ENCODE data around the gene RAB7A. TPM values are rescaled to one million over a fixed set of nuclear protein-coding genes. Genes with fewer than 3 reads are reported as not detected.
A peak's percentile ranks its signal among the peaks of the same experiment; 100 is the strongest.

Gene RAB7A
- total and polyA plus RNA-seq, 12 donors: 76.7 to 446 (median 133) TPM

GRCh38 chr3:128760042-128760441, 34.1 kb downstream of the RAB7A start:
- Histone ChIP-seq H3K27me3 (no peaks in the 10 kb centered on the region), H3K4me3 (no peak overlapping the region), H3K4me1 (replicated peaks in 1 of 2) (peaks cover 12 to 34% of the 10 kb centered on the region in 2 donors), H3K9me3 (replicated peaks in 1 of 3) (no peaks in the 10 kb centered on the region), H3K36me3 (replicated peaks in 1 of 2) (no peaks in the 10 kb centered on the region), H3K27ac (peak overlapping the region in 1 of 5 donors; percentile 44)
- WGBS, 4 donors: 88 to 98% (median 96%) methylated on average over 5 of the region's 5 CpGs
- DNase-seq: no peak
- TF ChIP-seq CTCF (IDR thresholded peaks at IDR 0.05) (no peak), POLR2A (IDR thresholded peaks at IDR 0.05) (no peak)
- intact Hi-C loops (cut with DNase I): no loop called here

GRCh38 chr3:128760881-128761280, 34.9 kb downstream of the RAB7A start:
- H3K36me3 ChIP-seq (replicated peaks in 1 of 2): no peaks in the 10 kb centered on the region
- 73 to 88% (median 83%) methylated on average over 3 of the region's 3 CpGs for WGBS, 4 donors
- H3K4me3 ChIP-seq: no peak overlapping the region
- DNase-seq: no peak
- no peaks in the 10 kb centered on the region for H3K27me3 ChIP-seq
- peaks cover 12 to 34% of the 10 kb centered on the region in 2 donors for H3K4me1 ChIP-seq (replicated peaks in 1 of 2)
- intact Hi-C loops (cut with DNase I): no loop called here
- no peaks in the 10 kb centered on the region for H3K9me3 ChIP-seq (replicated peaks in 1 of 3)
- no peak overlapping the region for H3K27ac ChIP-seq
- TF ChIP-seq CTCF (IDR thresholded peaks at IDR 0.05) (no peak), POLR2A (IDR thresholded peaks at IDR 0.05) (no peak)

- Histone ChIP-seq H3K27me3 (no peaks in the 10 kb centered on the region), H3K27ac (no peak overlapping the region), H3K4me1 (replicated peaks in 1 of 2) (peaks cover 12 to 34% of the 10 kb centered on the region in 2 donors), H3K36me3 (replicated peaks in 1 of 2) (no peaks in the 10 kb centered on the region), H3K4me3 (no peak overlapping the region), H3K9me3 (replicated peaks in 1 of 3) (no peaks in the 10 kb centered on the region)
- no peak for TF ChIP-seq CTCF (IDR thresholded peaks at IDR 0.05)
- TF ChIP-seq POLR2A (IDR thresholded peaks at IDR 0.05): no peak
- DNase-seq: no peak
- intact Hi-C loops (cut with DNase I): no loop called here
Observed at GRCh38 chr3:128761392-128761791, 35.4 kb downstream of the RAB7A start.

- intact Hi-C loops (cut with DNase I): no loop called here
- peaks cover 12 to 43% of the 10 kb centered on the region in 2 donors for H3K4me1 ChIP-seq (replicated peaks in 1 of 2)
- WGBS, 4 donors: 63 to 75% (median 68%) methylated on average over 5 of the region's 5 CpGs
Observed at GRCh38 chr3:128763967-128764366, 38.0 kb downstream of the RAB7A start.

More at GRCh38 chr3:128763967-128764366, 38.0 kb downstream of the RAB7A start:
- DNase-seq: no peak
- Histone ChIP-seq H3K4me3 (no peak overlapping the region), H3K9me3 (replicated peaks in 1 of 3) (no peaks in the 10 kb centered on the region), H3K27me3 (no peaks in the 10 kb centered on the region), H3K36me3 (replicated peaks in 1 of 2) (no peaks in the 10 kb centered on the region), H3K27ac (no peak overlapping the region)
- TF ChIP-seq POLR2A (IDR thresholded peaks at IDR 0.05) (no peak), CTCF (IDR thresholded peaks at IDR 0.05) (no peak)
